GM19463 (cell line): ENCODE measurements around the gene EEFSEC.

Experiments
- ATAC-seq: cut with Tn5 transposase; IDR thresholded peaks from one replicate; pipeline ENCODE4 v1.9.1; 2021; ENCODE audit warnings: mild to moderate bottlenecking, moderate library complexity; ENCODE audit not compliant: unreplicated experiment

EEFSEC gene

GRCh38 chr3:128283421-128283820, 130.1 kb downstream of the EEFSEC start:
- no peak for ATAC-seq

- no peak for ATAC-seq
These were observed 132.0 kb downstream of the EEFSEC start for GRCh38 chr3:128285042-128285966.

DNA sequence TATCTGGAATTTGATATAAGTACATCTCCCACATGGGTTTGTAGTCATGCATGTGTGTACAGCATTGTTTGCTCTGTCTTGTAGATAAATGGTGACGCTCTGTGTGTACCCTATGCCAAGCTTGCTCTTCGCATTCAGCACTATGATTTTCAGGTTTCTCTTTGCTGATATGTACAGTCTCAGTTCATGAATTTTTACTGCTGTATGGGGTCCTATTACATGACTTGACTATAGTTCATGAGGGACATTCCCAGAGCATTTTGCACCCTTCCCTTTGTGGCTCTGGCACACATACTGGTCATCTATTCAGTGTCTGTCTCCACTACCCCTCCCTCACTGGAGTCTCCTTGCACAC, 132.7 kb downstream of the EEFSEC start:
- ATAC-seq = no peak

DNA sequence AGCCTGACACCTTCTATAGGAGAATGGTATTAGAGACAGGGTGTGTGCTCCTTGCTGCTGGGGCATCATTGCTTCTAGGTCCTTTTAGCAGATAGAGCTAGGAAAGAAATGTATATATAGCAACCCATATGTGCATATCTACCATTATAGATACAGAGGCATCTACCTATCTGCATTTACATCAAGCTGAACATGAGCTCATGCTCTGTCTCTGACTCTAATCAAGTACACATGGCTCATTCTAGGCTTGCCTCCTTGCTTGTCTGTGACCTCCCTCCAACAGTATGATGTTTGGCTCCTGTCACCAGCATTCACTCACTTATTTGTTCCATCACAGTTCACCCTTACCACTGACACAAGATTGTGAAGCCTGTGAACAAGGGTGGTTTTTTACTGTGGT, 133.4 kb downstream of the EEFSEC start:
- no peak for ATAC-seq

- no peak for ATAC-seq
These were observed 133.9 kb downstream of the EEFSEC start for GRCh38 chr3:128287216-128287615.

DNA sequence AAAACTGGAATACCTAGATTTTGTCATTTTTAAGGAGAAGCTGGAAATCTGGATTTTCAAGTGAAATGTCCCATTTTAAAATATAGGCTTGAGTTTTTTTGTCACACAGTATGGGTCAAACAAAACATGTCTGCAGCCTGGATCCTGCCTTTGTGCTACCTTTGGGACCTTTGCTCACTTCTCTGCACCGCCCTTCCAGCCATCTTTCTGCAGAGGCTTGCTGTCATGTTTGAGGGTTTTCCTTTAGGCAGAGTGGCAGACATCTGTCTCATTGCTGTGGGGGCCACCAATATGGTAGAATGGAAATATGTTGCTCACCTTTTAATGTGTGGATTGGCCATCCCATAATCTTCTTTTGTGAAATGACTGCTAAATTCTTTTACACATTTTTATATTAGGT, 136.3 kb downstream of the EEFSEC start:
- ATAC-seq = no peak

- ATAC-seq = no peak
These were observed 137.2 kb downstream of the EEFSEC start for GRCh38 chr3:128290484-128290883.

DNA sequence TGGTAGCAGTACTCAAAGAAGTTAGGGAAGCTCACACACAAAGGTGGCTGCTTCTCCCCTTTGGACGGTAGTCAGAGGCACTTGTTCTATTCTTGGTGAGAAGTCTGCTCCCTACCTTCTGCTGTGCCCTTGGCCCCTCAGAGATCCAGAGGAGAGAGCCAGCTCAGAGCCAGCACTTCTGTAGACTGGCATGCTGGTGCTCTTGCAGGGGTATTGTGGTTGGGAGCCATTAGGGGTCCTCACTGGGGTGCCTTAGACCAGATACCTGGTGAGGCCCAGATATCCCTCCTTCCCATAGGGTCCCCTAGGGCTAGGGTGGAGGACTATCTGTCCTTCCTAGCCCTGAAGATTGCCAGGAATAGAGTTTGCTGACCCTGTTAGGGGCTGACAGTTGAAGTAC, 140.6 kb downstream of the EEFSEC start:
- no peak for ATAC-seq

DNA sequence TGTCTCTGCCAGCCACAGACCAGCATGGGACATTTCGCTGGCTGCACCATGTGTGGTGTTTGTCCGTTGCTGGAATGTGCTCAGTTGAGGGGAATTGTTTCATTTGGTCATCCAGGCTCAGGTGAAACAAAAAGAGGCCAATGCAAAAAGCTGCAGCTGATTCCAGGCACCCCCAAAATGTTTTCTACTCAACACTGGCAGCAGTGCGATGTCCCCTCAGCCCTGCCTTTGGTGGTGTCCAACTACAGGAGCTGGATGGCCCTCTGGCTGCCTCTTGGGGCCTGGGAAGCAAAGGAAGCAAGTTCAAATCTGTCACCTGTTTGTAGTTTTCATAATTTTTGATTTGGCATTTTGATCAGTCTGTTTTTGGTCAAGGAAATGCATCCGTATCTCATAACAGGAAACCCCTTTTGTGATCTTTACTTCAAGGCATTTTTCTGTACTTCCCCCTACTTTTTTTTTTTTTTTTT, 141.8 kb downstream of the EEFSEC start:
- ATAC-seq = no peak

DNA sequence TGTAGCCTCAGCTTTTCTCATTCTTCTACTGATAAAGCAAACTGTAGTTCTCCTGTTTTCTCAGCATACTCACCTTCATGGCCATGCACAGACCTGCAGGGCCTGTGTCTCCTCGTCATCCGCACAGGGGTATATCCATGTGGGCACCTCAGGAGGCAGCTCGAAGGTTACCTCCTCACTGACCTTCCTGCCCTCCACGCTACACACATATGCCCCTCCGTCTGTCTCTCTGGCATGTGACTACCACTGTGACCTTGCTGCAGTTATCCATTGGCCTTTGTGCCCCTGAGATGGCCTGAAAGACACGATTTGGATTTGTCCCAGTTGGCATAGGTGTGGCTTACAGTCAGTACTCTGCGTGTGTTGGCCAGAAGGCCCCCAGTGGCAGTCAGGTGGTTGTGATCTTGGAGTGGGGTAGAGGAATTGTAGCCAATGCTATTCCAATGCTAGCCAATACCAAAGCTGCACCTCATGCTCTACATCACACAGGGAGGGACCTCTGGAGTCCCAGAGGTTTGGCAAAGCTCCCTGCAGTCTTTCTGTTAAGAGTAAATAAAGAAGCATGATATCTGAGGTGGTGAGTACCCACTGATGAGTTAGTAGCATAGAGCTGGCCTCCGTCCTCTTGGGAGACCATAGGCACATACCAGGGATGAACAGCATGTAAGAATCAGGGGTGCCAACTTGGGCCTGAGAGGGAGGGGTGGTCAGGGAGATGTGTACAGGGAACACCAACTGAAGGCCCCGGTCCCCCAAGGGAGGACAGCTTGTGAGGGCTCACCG, 143.4 kb downstream of the EEFSEC start:
- ATAC-seq = no peak

DNA sequence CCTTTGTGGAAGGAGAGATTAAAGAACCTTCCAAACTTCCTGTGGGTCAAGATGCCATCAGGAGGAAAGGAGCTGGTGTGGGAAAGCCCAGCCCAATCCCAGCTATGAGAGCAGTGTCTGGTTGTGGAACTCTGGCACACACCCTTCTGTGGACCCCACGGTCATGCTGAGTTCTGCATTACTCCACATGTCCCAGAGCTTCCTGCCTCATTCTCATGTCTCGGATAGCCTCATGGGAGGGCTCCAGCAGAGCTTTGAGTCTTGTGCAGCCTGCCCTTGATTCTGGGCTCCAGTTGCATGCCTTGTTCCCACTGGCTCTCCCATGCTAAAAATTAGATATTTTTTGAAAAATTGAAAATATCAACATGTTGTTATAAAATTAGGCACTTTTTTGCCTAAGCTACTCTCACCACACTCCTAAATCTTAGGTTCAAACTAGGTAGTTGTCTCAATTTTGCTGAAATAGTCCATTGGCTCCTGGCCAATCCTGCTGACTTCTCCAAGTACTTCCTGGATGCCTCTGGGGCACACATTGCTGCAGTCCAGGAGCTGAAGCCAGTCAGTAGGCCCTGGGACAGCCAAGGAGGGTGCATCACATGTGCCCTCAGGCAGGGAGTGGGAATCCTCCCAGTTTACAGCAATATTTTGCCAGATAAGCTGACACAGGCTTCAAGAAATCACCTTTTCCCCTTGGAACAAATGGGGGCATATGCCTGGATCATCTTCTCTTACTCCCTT, 144.3 kb downstream of the EEFSEC start:
- no peak for ATAC-seq

DNA sequence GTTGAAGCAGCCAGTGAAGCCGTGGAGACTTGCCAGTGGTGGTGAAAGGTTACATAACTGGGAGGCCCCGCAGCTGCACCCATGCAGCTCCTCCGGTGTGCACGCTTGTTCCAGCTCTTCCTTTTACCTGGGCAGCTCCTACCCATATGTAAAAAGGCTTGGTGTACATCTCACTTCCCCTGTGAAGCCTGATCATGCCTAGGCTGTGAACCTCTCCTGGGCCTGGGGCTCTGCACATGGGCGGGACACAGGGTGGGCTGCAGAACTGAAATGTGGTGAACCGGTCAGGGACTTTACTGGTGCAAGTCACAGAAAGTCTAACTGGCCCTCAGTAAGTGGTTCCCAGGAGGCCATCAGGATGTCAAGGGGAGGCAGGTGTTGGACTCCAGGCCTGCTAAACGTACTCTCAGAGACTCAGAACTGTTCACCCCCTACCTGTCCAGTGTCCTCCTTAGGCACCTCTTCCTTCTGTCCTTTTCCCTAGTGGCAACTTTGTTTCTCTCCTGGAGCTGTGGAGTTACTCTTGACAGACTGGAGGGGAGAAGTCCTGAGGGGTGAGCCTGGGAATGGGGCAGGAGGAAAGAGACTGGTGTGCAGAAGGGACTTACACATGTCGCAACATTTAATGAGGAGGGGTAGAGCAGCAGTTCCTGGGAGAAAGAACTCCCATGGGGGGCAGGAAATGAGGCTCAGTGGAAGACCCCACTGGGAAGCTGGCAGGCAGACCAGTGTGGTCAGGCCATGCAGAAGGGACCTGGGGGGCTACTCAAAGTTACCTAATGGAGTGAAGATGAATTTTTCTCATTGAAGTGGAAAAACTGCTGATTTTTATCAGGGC, 148.1 kb downstream of the EEFSEC start:
- ATAC-seq = no peak

- no peak for ATAC-seq
These were observed 153.2 kb downstream of the EEFSEC start for GRCh38 chr3:128306481-128306880.

DNA sequence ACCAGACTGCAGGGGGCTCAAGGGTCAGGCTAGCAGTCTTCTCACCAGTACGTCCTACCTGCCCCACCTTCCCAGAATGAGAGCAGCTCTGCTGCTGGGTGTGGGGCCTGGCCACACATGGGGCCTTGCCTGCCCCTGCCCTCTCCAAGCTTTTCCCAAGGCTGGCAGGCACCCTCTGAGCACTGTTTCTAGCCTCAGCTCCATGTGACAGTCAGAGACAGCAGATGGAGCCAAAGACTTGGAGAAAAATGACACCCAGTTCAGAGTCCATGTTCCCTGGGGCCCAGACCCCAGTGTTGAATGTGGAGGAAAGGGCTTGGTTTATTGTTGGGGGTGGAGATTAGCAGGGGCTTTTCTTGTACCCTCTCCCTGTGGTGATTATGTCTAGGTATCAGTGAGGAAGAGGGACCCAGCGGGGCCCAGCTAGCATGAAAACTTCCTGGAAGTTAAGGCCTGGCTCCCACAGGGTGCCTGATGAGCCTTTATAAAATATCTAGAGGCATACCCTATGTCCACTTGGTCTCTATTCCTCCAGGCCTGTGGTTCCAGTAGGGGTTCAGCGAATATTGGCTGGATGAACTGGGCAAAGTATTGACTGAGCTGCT, 153.8 kb downstream of the EEFSEC start:
- ATAC-seq = no peak

DNA sequence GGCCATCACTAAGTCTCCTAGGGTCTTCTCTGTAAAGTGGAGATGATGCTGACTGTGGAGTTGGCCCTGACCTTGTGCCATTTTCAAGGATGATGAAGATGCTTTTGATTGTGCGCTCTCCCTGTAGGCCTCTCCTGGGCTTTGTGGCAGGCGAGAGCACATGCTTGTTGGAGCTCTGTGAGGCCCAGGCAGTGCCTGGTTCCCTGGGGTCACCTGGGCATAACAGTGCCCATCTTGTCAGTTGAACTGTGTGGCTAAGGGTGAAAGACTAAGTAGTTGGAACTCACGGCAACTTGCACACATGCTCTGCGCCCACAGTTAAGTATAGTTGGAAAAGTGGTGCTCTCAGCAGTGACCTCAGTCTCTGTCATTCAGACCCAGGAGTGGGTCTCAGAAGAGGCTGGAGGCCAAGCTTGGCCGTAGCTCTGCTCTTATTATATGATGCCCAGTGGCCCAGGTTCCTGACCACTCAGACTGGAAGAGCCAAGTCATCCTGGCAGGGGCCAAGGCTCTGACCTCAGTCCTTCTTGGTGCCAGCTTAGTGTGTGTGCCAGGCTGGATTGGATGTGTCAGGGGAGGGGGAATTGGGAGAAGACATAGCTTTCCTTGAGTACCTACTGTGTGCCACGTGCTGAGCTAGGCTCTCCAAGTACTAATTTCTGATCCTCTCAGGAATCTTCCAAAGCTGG, 154.6 kb downstream of the EEFSEC start:
- ATAC-seq = no peak

DNA sequence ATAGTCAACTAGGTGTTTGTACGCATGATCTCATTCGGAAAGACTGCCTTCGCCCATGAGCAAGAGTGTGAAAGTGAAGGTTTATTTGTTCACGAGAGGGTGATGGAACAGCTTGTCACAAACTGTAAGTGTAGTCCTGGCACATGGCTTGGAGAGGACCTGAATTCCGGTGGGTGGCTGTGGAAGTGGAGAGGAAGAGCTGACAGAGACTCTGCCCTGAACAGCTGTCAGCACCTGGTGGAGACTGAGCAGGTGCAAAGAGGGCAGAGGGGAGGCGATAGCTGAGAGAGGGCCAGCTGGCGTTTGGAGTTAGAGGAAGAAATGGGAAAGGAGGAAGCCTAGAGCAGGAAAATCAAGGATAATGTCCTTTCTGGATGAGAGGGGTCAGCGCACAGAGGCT, 155.7 kb downstream of the EEFSEC start:
- no peak for ATAC-seq

- ATAC-seq = no peak
These were observed 157.2 kb downstream of the EEFSEC start for GRCh38 chr3:128310286-128311058.

DNA sequence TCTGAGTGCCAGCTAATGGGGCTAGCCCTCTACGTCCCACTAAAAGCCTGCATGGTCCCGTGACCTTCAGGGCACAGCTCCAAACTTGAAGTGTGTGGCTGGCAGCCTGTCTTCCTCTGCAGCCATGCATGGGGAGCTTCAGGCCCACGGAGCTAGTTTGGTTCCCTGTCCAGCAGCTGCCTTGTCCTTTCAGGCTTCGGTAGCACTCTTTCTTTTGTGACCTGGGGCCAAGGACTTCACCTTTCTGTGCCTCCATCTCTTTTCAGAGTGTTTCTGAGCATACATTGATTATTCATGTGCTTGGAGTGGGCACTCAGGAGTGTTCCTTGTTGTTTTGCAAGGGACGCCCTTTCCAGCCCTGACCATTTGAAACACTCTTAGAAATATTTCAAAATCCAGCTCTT, 158.2 kb downstream of the EEFSEC start:
- no peak for ATAC-seq

DNA sequence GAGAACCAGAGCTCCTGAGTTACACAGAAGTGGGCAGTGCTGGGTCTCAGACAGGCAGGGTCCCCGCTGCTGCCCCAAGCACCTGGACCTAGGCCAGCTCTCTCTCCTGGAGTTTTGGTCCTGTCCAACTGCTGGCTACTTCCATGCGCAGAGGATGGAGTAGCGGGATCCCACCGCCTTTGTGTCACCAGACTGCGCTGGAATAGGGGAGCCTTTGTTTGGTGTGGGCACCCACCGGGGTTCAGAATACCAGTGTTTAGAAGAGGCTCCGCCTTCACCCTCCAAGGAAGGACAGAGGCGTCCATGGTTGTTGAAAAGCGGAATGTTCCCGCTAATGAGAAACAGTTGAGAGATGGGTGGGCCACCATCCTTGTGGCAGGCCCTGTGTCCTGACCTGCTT, 159.0 kb downstream of the EEFSEC start:
- no peak for ATAC-seq
